ENCODE measurements around the gene OTOF.

DNA sequence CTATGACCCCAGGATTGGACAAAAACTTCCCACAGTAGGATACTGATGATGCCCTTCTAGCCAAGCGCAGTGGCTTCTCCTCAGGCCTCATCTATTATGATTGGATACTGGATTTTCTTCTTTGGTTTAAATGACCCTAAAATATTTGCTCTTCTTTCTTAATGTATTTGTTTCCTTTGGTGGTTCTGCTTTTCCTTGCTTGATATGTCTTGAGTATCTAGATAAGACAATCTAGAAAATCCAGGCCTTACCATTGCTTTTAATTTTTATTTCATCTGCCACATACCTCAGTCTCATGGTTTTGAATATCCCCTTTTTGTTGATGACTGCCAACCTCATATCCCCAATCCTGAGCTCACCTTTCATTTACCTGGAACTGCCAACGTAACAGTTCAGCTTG is 35.6 kb downstream of the OTOF start:
- TF ChIP-seq SP1 (IDR thresholded peaks at IDR 0.05): no peak
- TF ChIP-seq LEF1 (IDR thresholded peaks at IDR 0.05; ENCODE audit: borderline replicate concordance): no peak
- no peak for TF ChIP-seq CTBP1 (IDR thresholded peaks at IDR 0.05; ENCODE audit: borderline replicate concordance)
- TF ChIP-seq BHLHE40 (IDR thresholded peaks at IDR 0.05; ENCODE audit: borderline replicate concordance): no peak
- no peak for TF ChIP-seq NFRKB (IDR thresholded peaks at IDR 0.05)
- TF ChIP-seq L3MBTL2 (conservative IDR thresholded peaks at IDR 0.05): no peak
- no peak for TF ChIP-seq ARNT (IDR thresholded peaks at IDR 0.05)
- no peak for TF ChIP-seq FOXM1 (IDR thresholded peaks at IDR 0.05; ENCODE audit: borderline replicate concordance)
- TF ChIP-seq, protein P1, sequence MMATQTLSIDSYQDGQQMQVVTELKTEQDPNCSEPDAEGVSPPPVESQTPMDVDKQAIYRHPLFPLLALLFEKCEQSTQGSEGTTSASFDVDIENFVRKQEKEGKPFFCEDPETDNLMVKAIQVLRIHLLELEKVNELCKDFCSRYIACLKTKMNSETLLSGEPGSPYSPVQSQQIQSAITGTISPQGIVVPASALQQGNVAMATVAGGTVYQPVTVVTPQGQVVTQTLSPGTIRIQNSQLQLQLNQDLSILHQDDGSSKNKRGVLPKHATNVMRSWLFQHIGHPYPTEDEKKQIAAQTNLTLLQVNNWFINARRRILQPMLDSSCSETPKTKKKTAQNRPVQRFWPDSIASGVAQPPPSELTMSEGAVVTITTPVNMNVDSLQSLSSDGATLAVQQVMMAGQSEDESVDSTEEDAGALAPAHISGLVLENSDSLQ (IDR thresholded peaks at IDR 0.05): no peak
